ENCODE results near the gene COL13A1.
A peak's percentile ranks its signal among the peaks of the same experiment; 100 is the strongest.

The COL13A1 gene

GRCh38 chr10:69760072-69760471, 41.6 kb upstream of the COL13A1 start:
- no peaks in the 10 kb centered on the region for H3K27me3 ChIP-seq (ENCODE audit: insufficient read depth, insufficient read length)
- peaks cover 4% of the 10 kb centered on the region for H3K4me1 ChIP-seq (ENCODE audit: insufficient read depth, insufficient read length)
- no peak overlapping the region for H3K9ac ChIP-seq (ENCODE audit: insufficient read length, low read depth)
- no peak for DNase-seq (ENCODE audit: low read depth, low spot score)
- no peak overlapping the region for H3K4me3 ChIP-seq (ENCODE audit: insufficient read length, low read depth)
- no peaks in the 10 kb centered on the region for H3K9me3 ChIP-seq (ENCODE audit: insufficient read depth, low read length)
- TF ChIP-seq YY1 (IDR thresholded peaks at IDR 0.05; ENCODE audit: insufficient read depth, insufficient read length) (no peak), SUZ12 (IDR thresholded peaks at IDR 0.05; ENCODE audit: extremely low read depth, insufficient read depth, insufficient read length) (no peak), ZNF274 (IDR thresholded peaks at IDR 0.05; ENCODE audit: low read depth, low read length) (no peak)
- H3K36me3 ChIP-seq (ENCODE audit: insufficient read depth, insufficient read length, low read length) = no peaks in the 10 kb centered on the region

- DNase-seq (ENCODE audit: low read depth, low spot score) = no peak
- no peaks in the 10 kb centered on the region for H3K36me3 ChIP-seq (ENCODE audit: insufficient read depth, insufficient read length, low read length)
- no peaks in the 10 kb centered on the region for H3K27me3 ChIP-seq (ENCODE audit: insufficient read depth, insufficient read length)
- no peak for TF ChIP-seq ZNF274 (IDR thresholded peaks at IDR 0.05; ENCODE audit: low read depth, low read length)
- TF ChIP-seq YY1 (IDR thresholded peaks at IDR 0.05; ENCODE audit: insufficient read depth, insufficient read length) = no peak
- no peak for TF ChIP-seq SUZ12 (IDR thresholded peaks at IDR 0.05; ENCODE audit: extremely low read depth, insufficient read depth, insufficient read length)
- no peaks in the 10 kb centered on the region for H3K9me3 ChIP-seq (ENCODE audit: insufficient read depth, low read length)
- no peak overlapping the region for H3K4me3 ChIP-seq (ENCODE audit: insufficient read length, low read depth)
- H3K4me1 ChIP-seq (ENCODE audit: insufficient read depth, insufficient read length) = peaks cover 10% of the 10 kb centered on the region
- no peak overlapping the region for H3K9ac ChIP-seq (ENCODE audit: insufficient read length, low read depth)
Measured at GRCh38 chr10:69761320-69761719, 40.4 kb upstream of the COL13A1 start.

- TF ChIP-seq SUZ12 (IDR thresholded peaks at IDR 0.05; ENCODE audit: extremely low read depth, insufficient read depth, insufficient read length) (no peak), ZNF274 (IDR thresholded peaks at IDR 0.05; ENCODE audit: low read depth, low read length) (no peak), YY1 (IDR thresholded peaks at IDR 0.05; ENCODE audit: insufficient read depth, insufficient read length) (no peak)
- Histone ChIP-seq H3K4me1 (ENCODE audit: insufficient read depth, insufficient read length) (peaks cover 13% of the 10 kb centered on the region), H3K36me3 (ENCODE audit: insufficient read depth, insufficient read length, low read length) (no peaks in the 10 kb centered on the region), H3K9me3 (ENCODE audit: insufficient read depth, low read length) (no peaks in the 10 kb centered on the region), H3K27me3 (ENCODE audit: insufficient read depth, insufficient read length) (no peaks in the 10 kb centered on the region), H3K9ac (ENCODE audit: insufficient read length, low read depth) (no peak overlapping the region), H3K4me3 (ENCODE audit: insufficient read length, low read depth) (no peak overlapping the region)
- DNase-seq (ENCODE audit: low read depth, low spot score) = no peak
Measured at GRCh38 chr10:69766161-69766910, 35.4 kb upstream of the COL13A1 start.

GRCh38 chr10:69767793-69768192, 33.9 kb upstream of the COL13A1 start:
- Histone ChIP-seq H3K36me3 (ENCODE audit: insufficient read depth, insufficient read length, low read length) (no peaks in the 10 kb centered on the region), H3K9me3 (ENCODE audit: insufficient read depth, low read length) (peaks cover 3% of the 10 kb centered on the region; the same call in 1 of the 2 replicates), H3K4me1 (ENCODE audit: insufficient read depth, insufficient read length) (peaks cover 13% of the 10 kb centered on the region), H3K9ac (ENCODE audit: insufficient read length, low read depth) (no peak overlapping the region), H3K4me3 (ENCODE audit: insufficient read length, low read depth) (no peak overlapping the region), H3K27me3 (ENCODE audit: insufficient read depth, insufficient read length) (no peaks in the 10 kb centered on the region)
- TF ChIP-seq ZNF274 (IDR thresholded peaks at IDR 0.05; ENCODE audit: low read depth, low read length) (no peak), YY1 (IDR thresholded peaks at IDR 0.05; ENCODE audit: insufficient read depth, insufficient read length) (no peak), SUZ12 (IDR thresholded peaks at IDR 0.05; ENCODE audit: extremely low read depth, insufficient read depth, insufficient read length) (no peak)
- DNase-seq (ENCODE audit: low read depth, low spot score) = no peak

GRCh38 chr10:69768386-69768785, 33.3 kb upstream of the COL13A1 start:
- Histone ChIP-seq H3K36me3 (ENCODE audit: insufficient read depth, insufficient read length, low read length) (no peaks in the 10 kb centered on the region), H3K4me3 (ENCODE audit: insufficient read length, low read depth) (no peak overlapping the region), H3K9me3 (ENCODE audit: insufficient read depth, low read length) (peaks cover 8% of the 10 kb centered on the region; the same call in 1 of the 2 replicates), H3K4me1 (ENCODE audit: insufficient read depth, insufficient read length) (peaks cover 13% of the 10 kb centered on the region), H3K9ac (ENCODE audit: insufficient read length, low read depth) (no peak overlapping the region), H3K27me3 (ENCODE audit: insufficient read depth, insufficient read length) (no peaks in the 10 kb centered on the region)
- TF ChIP-seq SUZ12 (IDR thresholded peaks at IDR 0.05; ENCODE audit: extremely low read depth, insufficient read depth, insufficient read length) = no peak
- TF ChIP-seq YY1 (IDR thresholded peaks at IDR 0.05; ENCODE audit: insufficient read depth, insufficient read length) = no peak
- no peak for TF ChIP-seq ZNF274 (IDR thresholded peaks at IDR 0.05; ENCODE audit: low read depth, low read length)
- no peak for DNase-seq (ENCODE audit: low read depth, low spot score)

GRCh38 chr10:69769395-69769992, 32.2 kb upstream of the COL13A1 start:
- TF ChIP-seq ZNF274 (IDR thresholded peaks at IDR 0.05; ENCODE audit: low read depth, low read length) = no peak
- TF ChIP-seq YY1 (IDR thresholded peaks at IDR 0.05; ENCODE audit: insufficient read depth, insufficient read length) = no peak
- TF ChIP-seq SUZ12 (IDR thresholded peaks at IDR 0.05; ENCODE audit: extremely low read depth, insufficient read depth, insufficient read length) = no peak
- H3K27me3 ChIP-seq (ENCODE audit: insufficient read depth, insufficient read length) = no peaks in the 10 kb centered on the region
- H3K9ac ChIP-seq (ENCODE audit: insufficient read length, low read depth) = no peak overlapping the region
- DNase-seq (ENCODE audit: low read depth, low spot score) = peak; percentile 77
- H3K4me3 ChIP-seq (ENCODE audit: insufficient read length, low read depth) = no peak overlapping the region
- H3K4me1 ChIP-seq (ENCODE audit: insufficient read depth, insufficient read length) = peaks cover 13% of the 10 kb centered on the region
- no peaks in the 10 kb centered on the region for H3K36me3 ChIP-seq (ENCODE audit: insufficient read depth, insufficient read length, low read length)
- H3K9me3 ChIP-seq (ENCODE audit: insufficient read depth, low read length) = peaks cover 9% of the 10 kb centered on the region; the same call in 1 of the 2 replicates

GRCh38 chr10:69772933-69773704, 28.6 kb upstream of the COL13A1 start:
- Histone ChIP-seq H3K9ac (ENCODE audit: insufficient read length, low read depth) (no peak overlapping the region), H3K27me3 (ENCODE audit: insufficient read depth, insufficient read length) (no peaks in the 10 kb centered on the region), H3K9me3 (ENCODE audit: insufficient read depth, low read length) (peaks cover 9% of the 10 kb centered on the region; the same call in 1 of the 2 replicates), H3K4me1 (ENCODE audit: insufficient read depth, insufficient read length) (no peaks in the 10 kb centered on the region), H3K36me3 (ENCODE audit: insufficient read depth, insufficient read length, low read length) (no peaks in the 10 kb centered on the region), H3K4me3 (ENCODE audit: insufficient read length, low read depth) (no peak overlapping the region)
- no peak for TF ChIP-seq SUZ12 (IDR thresholded peaks at IDR 0.05; ENCODE audit: extremely low read depth, insufficient read depth, insufficient read length)
- no peak for TF ChIP-seq YY1 (IDR thresholded peaks at IDR 0.05; ENCODE audit: insufficient read depth, insufficient read length)
- TF ChIP-seq ZNF274 (IDR thresholded peaks at IDR 0.05; ENCODE audit: low read depth, low read length) = no peak
- DNase-seq (ENCODE audit: low read depth, low spot score) = no peak

Measured in NT2/D1 (cell line).